ENCODE measurements around the gene CLRN2. TPM values are rescaled to one million over a fixed set of nuclear protein-coding genes. Genes with fewer than 3 reads are reported as not detected.

Gene CLRN2, protein sequence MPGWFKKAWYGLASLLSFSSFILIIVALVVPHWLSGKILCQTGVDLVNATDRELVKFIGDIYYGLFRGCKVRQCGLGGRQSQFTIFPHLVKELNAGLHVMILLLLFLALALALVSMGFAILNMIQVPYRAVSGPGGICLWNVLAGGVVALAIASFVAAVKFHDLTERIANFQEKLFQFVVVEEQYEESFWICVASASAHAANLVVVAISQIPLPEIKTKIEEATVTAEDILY
- not detected in 2 replicates for total RNA-seq (2014; rRNA removed; shearing (Covaris generic))

DNA sequence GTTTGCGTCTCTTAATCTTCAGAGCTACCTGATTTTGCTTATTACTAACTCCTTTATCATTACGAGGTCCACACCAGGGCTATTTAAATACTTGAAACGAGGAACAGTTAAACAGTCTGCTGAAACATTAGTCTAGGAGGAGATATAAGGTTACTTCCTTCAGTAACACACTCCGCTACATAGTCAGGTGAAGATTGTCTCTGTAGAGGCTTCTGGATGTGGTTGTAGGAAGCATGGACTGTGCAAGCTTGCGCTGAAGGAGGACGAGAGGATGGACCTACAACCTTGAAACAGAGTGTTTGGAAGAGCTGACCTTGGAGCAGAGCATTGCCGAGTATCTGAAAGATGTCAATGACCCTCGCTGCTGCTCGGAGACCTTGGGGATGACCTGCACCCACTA lies at the start of gene CLRN2:
CLRN2 (plus strand) TSS at position 301 of the 400 bp plus-strand sequence. CDS start 102 bp downstream, outside the sequence.
- DNase-seq (ENCODE audit: low read depth): no peak

DNA sequence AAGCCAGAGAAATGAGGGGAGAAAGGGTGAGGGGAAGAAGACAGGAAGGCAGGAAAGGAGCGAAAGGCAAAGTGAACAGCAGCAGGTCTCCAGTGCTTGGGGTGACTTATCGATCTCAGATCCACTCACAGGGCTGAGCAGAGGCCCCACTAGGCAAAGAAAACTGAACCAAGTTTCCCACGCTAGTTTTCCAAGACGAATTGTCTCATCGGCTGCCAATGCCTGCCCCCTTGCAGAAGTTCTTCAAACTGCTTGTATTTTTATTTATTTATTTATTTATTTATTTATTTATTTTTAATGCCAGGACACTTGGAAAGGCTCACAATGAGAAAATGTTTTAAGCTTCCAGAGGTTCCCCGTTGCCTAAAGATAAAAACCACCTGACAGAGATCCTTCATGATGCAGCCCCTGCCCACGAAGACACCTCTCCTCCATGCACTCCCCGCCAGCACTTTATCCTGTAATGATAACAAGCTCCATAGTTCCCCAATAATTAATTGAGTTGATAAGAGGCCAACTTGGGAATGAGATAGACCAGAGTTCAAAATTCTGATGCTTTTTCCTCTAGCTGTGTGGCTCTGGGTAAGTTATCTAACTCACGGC lies 46.2 kb upstream of the CLRN2 start:
- peak; percentile 20 for DNase-seq (ENCODE audit: low read depth)

DNA sequence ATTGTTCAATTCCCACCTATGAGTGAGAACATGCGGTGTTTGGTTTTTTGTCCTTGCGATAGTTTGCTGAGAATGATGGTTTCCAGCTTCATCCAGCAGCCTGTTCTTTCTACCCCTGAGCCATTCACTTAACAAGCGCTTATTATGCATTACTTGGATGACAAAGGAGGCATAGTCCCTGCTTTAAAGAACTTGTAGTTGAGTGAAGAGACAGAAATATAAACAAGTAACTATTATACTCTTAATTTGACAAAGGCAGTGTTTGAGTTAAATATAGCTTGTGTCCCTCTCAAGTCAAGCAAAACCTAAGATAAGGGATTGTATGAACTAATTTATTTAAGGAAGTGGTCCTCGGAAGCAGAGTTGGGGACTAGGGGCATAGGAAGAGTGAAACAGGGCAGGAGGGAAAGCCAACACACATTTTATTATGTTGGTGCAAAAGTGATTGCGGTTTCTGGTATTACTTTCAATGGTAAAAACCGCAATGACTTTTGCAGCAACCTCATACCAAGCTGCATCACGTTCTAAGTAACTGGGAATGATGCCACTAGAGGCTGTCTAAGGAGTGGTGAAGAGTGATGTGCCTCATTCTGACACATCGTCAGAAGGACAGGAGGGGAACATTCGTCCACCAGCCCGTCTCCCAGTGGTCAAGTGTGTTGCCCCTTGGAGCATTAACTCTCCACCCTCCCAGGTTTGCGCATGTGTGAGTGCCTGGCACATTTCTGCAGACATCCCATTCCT lies 44.9 kb upstream of the CLRN2 start:
- peak; percentile 48 for DNase-seq (ENCODE audit: low read depth)

DNA sequence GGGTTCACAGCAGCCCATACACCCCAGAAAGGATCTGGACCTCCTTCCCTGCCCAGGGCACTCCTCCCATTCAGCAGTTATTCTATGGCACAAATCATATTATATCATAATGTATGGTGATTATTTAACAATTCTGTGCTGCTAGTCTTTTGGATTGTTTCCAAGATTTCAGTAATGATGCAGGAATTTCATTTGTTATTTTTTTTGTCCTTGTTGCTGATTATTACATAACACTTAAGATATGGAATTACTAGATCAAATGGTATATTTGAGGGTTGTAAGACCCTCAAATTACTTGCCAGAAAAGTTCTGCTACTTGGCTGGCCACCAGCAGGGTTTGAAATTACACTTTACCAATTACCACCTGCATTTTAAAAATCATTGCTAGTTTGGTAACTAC lies 39.5 kb upstream of the CLRN2 start:
- DNase-seq (ENCODE audit: low read depth): no peak

DNA sequence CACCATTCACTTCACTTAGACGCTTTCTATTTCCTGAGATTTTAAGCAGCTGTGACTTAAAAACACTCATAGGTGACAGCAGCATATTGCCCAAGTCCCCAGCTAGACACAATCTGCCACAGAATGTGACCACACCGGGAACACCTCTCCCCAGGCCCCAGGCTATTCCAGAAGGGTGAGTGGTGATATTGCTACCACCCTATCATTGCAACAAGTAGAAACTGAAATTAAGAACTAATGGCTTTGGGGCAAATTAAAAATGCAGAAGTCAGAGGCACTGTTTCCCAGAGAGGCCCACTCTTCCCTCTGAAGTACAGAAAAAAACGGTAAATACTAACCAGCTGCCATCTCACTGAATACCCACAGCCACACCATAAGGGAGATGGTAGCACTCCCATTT lies 38.1 kb upstream of the CLRN2 start:
- DNase-seq (ENCODE audit: low read depth): no peak

DNA sequence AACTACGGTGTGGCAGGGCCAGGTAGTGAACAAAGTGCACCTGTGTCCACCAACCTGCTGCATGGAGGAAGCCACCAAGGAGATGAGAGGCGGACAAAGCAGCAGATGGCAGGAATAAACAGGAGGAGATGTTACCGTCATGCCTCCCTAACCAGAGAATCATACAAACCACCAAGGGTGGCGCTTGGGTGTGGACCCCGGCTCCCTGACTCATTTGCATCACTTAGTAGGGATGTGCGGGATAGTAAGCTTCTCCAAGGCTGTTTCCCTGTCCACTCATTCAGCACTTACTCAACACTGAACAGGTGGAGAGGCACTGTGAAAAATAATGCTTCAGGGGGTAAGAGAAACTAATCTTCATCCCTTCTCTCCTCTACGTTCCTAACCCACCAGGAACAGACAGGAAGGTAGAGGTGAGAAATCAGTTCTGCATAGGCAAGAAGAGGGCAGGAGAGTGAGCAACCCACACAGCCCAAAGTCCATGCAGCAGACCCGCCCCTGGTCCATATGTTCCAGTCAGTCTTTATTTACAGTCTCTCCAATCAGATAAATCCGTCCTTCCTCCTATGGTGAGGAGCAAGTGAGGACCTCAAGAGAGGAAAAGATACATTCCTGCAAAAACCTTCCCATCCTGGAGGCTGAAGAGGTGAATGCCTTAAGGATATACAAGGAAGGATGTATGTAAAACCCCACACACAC lies 37.0 kb upstream of the CLRN2 start:
- no peak for DNase-seq (ENCODE audit: low read depth)

DNA sequence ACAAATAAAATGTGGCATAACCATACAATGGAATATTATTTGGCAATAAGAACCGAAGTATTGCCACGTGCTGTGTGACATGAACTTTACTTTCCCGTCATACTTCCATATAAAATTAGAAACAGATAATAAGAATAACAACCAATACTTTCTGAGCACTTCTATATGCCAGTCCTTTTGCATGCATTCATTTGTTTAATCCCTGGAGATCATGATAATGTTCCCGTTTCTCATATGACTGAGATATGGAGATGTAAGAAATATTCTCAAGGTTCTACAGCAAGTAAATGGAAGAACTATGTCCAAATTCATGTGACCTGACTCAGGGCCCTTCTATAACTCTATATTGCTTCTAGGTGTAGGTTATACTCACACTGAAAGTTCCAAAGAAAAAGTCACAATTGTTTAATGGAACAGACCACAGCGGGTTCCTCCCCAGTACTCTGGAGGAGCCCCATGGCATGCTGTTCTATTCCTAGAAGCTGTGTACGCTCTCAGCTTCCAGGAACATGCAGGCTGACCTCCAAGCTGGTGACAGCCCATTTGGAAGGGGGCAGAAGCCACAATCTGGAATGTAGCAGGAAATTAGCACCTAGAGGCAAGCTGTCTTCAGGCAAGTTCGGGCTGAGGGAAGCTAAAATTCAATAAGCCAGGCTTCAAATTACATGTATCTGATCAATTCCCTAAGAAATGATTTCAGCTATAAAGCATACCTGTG lies 34.6 kb upstream of the CLRN2 start:
- no peak for DNase-seq (ENCODE audit: low read depth)

DNA sequence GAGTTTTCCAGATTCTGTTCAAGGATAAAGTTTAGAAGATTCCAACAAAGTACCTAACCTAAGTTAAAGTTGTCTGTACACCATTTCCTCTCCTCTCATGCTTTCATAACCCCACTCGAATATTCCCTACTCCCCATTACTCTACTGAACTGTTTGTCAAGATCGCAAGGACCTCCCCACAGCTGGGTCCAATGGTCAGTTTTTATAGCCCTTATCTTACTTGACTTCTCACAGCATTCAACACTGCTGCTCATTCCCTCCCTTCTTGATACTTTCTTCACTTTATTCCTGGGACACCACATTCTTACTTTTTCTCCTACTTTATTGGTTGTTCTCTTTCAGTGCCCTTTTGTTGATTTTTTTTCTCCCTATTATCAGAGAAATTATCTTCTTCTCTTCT lies 34.0 kb upstream of the CLRN2 start:
- no peak for DNase-seq (ENCODE audit: low read depth)

DNA sequence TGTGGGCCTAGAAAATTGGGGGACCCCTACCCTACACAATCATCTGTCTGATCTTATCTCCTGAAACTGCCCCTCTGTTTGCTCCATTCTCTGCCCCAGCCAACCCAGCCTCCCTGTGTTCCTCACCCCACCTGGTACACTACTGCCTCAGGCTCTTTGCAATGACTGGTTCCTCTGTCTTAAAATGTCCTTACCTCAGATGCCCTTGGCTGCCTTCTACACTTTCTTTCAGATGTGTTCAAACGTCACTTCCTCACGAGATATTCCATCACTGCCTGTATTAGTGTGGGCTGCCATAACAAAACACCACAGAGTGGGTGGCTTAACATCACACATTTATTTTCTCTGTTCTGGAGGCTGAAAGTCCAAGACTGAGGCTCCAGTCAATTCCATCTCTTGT lies 32.2 kb upstream of the CLRN2 start:
- no peak for DNase-seq (ENCODE audit: low read depth)

DNA sequence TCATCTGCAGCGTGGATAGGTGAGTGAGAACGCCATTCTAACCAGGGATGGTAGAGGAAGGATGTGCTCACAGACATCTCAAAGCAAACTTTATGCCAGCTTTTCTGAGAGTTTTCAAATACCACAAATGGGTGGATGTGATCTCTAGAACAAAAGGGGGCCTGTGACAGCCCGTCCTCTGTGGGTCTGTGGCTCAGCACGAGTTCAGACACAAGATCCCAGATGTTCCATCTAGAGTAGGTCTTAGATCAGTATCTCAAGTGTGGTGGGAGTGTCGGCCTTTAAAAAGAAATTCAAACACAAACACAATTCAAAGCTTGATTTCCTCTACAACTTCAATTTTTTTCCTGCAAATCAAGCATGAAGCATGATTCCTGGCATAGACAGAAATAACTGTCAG lies 25.8 kb upstream of the CLRN2 start:
- no peak for DNase-seq (ENCODE audit: low read depth)

DNA sequence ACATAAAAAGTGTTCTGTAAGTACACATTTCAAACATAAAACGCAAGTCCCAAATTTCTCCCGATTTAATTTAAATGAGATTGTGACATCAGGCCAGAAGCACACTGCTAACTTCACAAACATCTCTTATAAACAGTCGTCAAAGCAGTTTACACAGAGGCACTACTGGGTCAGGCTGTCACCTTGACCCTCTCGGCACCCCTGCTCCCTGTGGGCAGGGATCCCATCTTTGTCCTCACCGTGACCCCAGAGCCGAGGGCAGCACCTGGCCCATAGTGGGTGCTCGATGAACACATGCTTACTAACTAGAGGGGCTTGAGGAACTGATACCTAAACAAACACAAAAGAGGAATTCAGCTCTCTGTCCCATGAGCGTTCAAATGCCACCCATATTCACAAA lies 25.2 kb upstream of the CLRN2 start:
- DNase-seq (ENCODE audit: low read depth): no peak

DNA sequence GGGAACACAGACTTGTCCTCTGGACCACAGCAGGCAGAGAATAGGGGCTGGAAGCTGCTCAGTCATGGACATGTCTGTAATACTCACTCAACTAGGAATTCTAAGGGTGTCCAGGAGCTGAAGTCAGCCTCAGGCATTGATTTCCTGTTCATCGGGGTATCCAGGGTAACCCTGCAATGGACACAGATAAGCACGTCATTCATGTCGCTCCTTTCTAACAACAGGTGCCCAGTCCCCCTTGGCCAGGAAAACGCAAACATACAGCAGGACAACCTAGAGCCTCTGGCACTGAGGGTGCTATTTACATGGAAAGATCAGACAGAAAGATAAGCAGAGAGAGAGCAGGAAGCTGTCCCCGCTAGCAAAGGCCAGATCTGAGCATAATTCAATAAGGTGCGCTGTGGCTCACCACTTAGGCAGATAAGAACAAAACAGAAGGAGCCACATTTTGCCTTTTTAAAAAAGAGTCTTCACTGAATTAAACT lies 24.3 kb upstream of the CLRN2 start:
- DNase-seq (ENCODE audit: low read depth): no peak

DNA sequence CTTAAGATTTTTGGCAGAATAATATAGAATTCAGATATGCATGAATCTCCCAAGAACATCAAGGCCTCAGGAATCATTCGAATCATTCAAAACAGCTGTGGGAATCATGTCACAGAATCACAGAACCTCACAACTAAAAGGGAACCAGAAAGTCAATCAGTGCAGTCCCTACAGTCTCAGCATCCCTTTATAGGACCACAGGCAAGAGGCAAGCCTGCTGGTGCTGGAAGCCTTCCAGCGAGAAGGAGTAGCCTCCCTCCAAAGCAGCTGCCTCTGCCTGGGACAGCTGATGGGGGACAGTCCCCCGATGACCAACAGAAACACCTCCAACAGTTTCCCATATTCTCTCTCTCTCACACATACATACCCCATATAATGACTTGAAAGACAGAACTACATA lies 23.8 kb upstream of the CLRN2 start:
- DNase-seq (ENCODE audit: low read depth): no peak

DNA sequence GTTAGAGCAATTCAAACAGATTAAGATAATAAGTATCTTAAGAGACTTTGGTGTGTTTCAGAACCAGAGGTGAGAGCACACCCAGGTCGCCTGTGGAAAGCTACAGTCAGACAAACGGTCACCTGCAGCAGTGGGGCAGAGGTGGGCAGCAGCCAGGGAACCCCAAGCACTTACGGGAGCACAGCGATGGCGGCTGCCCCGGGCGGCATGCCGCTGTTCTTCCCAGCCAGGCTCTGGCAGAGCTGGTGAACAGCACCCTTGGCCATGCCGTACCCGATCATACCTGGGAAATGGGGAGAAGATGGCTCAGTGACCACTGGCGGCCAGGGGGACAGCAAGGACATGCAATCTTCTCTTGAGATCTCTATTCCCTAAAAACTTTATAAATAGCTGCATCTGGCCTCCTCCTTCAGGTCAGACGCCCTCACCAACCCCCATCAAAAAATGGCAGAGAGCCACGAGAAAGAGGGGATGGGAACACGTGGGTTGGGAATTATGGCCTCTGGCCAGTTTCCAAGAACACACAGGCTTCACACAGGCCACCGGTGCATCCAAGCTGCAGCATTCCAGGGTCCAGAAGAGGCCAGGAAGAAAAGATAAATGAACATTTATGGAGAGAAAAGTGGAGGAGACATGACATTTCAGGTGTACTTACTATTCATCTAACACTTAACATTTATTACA lies 22.8 kb upstream of the CLRN2 start:
- DNase-seq (ENCODE audit: low read depth): peak; percentile 17

DNA sequence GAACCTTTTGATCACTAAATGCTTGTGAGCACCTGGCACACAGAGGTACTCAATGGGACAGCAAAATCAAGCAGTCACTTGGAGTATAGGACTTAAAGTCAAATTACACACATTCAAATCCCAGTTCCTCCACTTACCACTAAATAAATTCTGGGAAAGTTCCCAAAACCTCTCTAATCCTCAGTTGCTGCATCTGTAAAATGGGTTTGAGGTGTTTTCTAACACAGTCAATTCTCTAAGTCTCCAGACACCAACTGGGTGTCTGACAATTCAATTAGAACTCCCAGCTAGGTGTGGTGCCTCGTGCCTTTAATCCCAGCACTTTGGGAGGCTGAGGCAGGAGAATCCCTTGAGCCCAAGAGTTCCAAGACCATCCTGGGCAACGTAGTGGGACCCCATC lies 22.1 kb upstream of the CLRN2 start:
- DNase-seq (ENCODE audit: low read depth): no peak

DNA sequence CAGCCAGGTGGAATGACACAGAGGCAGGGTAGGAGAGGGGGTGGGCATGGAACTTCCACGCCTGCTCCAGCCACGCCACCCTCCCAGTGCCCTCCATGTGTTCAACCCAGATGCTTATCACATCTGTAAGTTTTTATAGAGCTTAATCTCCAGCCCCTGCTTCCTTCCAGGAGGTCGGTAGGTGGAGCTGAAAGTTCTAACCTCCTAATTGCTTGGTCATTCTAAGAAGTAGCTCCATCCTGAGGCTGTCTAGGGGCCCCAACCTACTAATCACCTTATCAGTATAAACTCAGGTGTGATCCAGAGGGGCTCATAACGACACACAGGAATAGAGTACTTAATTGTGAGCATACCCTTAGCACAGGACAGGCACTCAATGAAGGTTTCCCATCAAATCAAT lies 21.3 kb upstream of the CLRN2 start:
- no peak for DNase-seq (ENCODE audit: low read depth)

DNA sequence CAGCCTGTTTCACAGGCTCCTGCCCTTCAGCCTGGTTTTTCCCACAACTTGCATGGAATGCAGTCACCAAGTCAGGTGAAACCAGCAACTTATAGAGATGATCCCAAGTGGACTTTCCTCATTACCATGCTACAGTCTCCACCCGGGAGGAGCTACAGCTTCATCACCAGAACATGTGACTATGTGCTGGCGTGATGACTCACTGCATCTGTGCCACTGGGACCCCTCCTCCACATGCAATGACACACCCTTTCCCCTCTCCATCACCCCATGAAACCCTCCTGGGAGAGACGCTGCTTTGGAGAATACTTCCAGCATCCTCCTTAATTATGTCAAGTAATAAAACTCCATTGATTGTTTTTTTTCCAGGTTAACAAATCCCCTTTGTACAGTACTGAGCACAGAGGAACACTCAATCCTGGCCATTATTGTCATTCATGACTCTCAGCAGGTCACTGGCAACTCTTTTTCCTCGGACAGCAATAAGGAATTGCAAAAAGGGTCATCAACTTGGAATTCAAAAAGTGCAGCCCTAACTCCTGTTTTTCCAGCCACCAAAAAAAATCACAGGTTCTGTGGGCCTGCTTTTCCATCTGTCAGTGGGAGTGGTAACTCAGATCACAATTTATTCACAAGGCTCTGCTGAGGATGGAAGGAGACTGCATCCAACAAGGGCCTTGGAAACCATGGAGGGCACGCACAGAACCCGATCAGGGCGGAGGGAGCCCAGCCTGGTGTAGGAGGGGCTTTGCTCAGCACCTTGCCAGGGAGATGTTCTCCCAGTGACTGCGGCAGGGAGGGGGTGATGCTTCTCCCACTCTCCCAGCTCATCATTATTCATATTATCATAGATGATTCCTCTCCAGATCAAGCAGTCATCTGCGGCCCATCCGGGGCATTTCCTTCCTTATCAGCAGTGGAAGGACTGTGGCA lies 20.4 kb upstream of the CLRN2 start:
- peak; percentile 72 for DNase-seq (ENCODE audit: low read depth)

DNA sequence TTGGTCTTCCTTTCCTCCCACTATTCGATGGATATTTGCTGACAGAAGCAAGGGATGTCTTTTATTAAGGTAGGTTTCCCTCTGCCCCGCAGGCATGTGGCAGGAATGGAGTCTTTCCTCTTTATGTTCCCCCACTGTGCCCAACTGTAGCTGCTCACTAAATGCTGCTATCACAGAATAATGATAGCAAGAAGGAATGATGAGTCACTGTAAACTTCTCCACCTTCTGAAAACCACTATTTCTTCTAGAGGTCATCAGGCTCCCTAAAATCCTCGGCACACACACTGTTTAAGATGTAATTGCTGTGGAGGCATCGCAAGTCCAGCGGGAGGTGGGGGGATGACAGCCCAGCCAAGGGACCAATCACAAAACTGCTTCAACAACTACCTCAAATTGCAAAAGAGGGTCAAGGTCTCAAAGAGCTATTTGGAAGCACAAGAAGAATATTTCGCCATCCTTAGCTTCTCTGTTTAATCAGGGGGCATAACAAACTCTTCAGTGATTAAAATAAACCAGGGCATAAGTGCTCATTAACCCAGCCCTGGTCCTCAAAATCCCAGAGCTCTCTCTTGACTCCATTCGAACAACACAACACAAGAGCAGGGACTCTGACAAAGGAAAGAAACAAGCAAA lies 17.0 kb upstream of the CLRN2 start:
- no peak for DNase-seq (ENCODE audit: low read depth)

DNA sequence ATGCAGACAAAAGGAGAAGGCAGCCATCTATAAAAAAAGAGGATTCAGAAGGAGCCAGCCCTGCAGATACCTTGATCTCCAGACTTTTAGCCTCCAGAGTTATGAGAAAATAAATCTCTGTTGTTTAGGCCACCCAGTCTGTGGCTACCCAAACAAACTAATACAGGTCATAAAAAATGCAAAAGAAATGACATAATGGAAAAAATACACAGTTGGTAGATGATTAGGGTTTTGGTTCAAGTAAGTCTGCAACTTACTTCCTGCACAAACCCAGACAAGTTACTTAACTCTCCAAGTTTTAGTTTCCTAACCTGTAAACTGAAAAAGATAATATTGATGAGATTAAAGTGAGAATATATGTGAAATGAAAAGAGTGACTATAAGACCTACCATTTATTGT lies 14.4 kb upstream of the CLRN2 start:
- no peak for DNase-seq (ENCODE audit: low read depth)

DNA sequence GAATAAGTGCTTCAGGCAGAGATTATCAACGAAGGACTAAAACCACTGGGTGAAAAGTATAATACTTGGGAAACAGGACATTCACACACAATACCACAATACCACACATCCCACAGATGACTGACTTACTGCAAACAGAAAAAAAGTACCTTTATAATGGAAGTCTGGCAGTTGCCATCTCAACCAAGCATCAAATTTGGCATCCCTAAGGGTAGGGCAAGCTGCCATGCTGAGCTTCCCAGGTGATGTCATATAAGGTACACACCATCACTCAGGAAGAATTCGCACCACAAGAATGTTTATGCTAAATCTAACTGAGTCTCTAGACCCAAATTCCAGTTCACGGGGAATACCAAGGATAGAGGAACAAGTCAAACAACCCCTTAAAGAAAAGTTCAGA lies 12.2 kb upstream of the CLRN2 start:
- DNase-seq (ENCODE audit: low read depth): no peak

Data from RPMI7951 (cell line).